Transverse colon (tissue), 4 donors: ENCODE measurements around the gene BEND3. TPM values are rescaled to one million over a fixed set of nuclear protein-coding genes. Genes with fewer than 3 reads are reported as not detected.

ENCODE experiments used
- DNase-seq: peaks from one replicate; pipeline ENCODE4 v3.0.0-alpha.2; 2019
- H3K27ac ChIP-seq, 4 donors: fragments of 200-600 bp; sonication (generic); 2 replicates each; pipeline ENCODE4 v1.5.1; 2016 to 2018; ENCODE audit warnings: inconsistent platforms in 4 of 4
- H3K27me3 ChIP-seq: fragments of 200-600 bp; sonication (generic); 2 replicates; pipeline ENCODE4 v1.5.1; 2017; ENCODE audit warnings: inconsistent platforms
- H3K36me3 ChIP-seq, 4 donors: fragments of 200-600 bp; sonication (generic); 2 replicates each; pipeline ENCODE4 v1.5.1; 2017 to 2019; ENCODE audit warnings: inconsistent platforms in 4 of 4
- H3K4me1 ChIP-seq, 4 donors: fragments of 200-600 bp; sonication (generic); 2 replicates each; pipeline ENCODE4 v1.5.1; 2017 to 2020; ENCODE audit warnings: inconsistent platforms in 4 of 4
- H3K4me3 ChIP-seq, 4 donors: fragments of 200-600 bp; sonication (generic); 1 replicate in 1 of 4; 2 replicates in 3 of 4; pipeline versions ENCODE4 v1.5.1 to v1.6.1; 2017 to 2019; ENCODE audit warnings: inconsistent platforms in 4 of 4
- H3K9me3 ChIP-seq, 2 donors: fragments of 200-600 bp; sonication (generic); 2 replicates each; pipeline ENCODE4 v1.5.1; 2017 to 2019; ENCODE audit warnings: inconsistent platforms in 2 of 2
- EP300 ChIP-seq: sonication (generic); formaldehyde crosslinking; IDR thresholded peaks from one replicate; pipeline ENCODE4 v1.6.1; 2017; ENCODE audit warnings: antibody characterized with exemption, low read depth
- POLR2A ChIP-seq: fragments of 450-650 bp; IDR thresholded peaks from one replicate; pipeline ENCODE4 v1.6.1; 2016; ENCODE audit warnings: antibody characterized with exemption, mild to moderate bottlenecking, moderate library complexity
- POLR2AphosphoS5 ChIP-seq, 3 donors: sonication (generic); formaldehyde crosslinking; IDR thresholded peaks; one replicate each; pipeline ENCODE4 v1.6.1; 2016; ENCODE audit warnings: antibody characterized with exemption in 3 of 3
- WGBS, 2 donors: methylation state at CpG; one replicate each; pipeline ENCODE4 v1.1.5; 2018; ENCODE audit warnings: low coverage in 1 of 2; 5-methylcytosine and 5-hydroxymethylcytosine counted together
- in situ Hi-C, 4 donors: fragments of 200-750 bp; cut with MboI; loops; one replicate each; pipeline versions ENCODE4 v1.15.0 to v1.15.1; 2017; ENCODE audit warnings: low sequenced_read_pairs in 3 of 4, low pct_ligation_motif_present in 1 of 4, low pct_unique_long_range_greater_than_20kb in 1 of 4
- intact Hi-C: fragments of 100-400 bp; cut with DNase I; formaldehyde crosslinking; loops from one replicate; pipeline ENCODE4 v1.15.1; 2023; ENCODE audit warnings: low total_unique reads
- total RNA-seq, 4 donors: library from RNA; depleted of rRNA; stranded (reverse); fragments of >200 nt; gene quantifications; one replicate each; pipeline ENCODE4 v1.1.0, GENCODE V29; 2016
- TF ChIP-seq, protein P1 (sequence below), 5 experiments: fragments of 200-600 bp in 3 of 5; fragments of 450-650 bp in 2 of 5; sonication (generic) in 3 of 5; IDR thresholded peaks; 1 replicate in 2 of 5; 2 replicates in 3 of 5; pipeline ENCODE4 v1.5.1; 2016 to 2017; ENCODE audit warnings: antibody characterized with exemption in 5 of 5, inconsistent platforms in 3 of 5, mild to moderate bottlenecking in 2 of 5, moderate library complexity in 1 of 5

Gene BEND3
- total RNA-seq, 4 donors from 2014 or later: 4.8 to 12.1 (median 5.0) TPM

DNA sequence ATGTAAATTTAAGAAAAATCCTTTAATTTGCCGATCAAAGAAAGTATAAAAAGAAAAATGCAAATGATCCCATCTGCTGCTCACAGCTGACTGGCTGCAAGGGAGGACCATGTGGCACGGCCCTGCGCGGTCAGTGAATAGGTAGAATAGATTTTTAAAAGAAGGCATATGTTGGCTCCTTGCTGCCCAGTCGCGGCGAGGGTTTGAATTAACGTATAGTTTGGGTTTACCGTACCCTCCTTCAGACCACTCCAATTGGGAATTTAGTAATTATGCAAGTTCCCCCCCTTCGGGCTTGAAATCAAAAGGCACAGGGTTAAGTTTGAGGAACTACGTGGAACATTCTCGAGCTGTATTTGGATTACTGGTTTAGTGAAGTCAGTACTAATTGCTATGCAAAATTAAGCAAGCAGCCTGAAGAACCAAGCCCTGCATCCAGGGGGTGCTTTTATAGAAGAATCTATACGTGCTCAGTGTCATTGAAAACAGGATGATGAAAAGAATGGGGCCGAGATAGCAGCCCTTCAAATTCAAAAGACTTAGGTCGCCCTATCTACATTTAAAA, 1.1 kb upstream of the BEND3 start:
- DNase-seq: peak; percentile 63
- in situ Hi-C loops: no loop called here
- intact Hi-C loops: loop anchor here (10.0 kb wide), 1 partner anchor 92 kb away; the partner anchor contains the start of gene MTRES1

DNA sequence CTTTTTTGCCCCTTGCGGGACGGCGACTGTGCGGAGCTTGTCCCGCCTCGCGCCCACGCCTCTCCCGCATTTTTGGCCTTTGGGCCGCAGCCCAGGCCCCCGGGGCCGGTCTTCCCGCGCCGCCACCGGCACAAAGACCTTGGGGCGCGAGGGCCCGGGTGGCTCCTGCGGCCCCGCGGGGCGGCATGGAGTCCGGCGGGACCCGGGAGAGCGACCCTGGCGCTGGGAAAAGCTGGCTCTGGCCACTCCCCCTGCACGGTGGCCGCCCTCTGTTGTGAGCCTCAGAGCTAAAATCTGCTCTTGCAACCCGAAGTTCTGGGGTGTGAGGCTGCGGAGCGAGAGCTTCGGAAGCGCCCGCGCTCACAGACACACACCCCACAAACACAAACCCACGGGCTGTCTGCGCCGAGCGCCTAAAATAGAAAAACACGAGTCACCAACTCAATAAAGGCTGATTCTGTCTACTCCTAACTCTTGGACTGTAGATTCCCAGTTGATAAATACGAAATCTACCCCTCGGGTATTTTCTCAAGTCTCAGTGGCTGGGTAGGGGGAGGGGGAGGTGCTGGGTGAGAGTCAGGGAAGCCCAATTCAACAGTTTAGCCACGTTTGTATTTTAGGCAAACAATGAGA, 496 bp upstream of the BEND3 start:
- peak; percentile 59 for DNase-seq
- H3K4me3 ChIP-seq: peak overlapping the region; percentile 20 to 96 (median 90)
- no peaks in the 10 kb centered on the region for H3K36me3 ChIP-seq
- H3K4me1 ChIP-seq: peaks cover 5 to 21% (median 14%) of the 10 kb centered on the region in 4 donors
- in situ Hi-C loops: no loop called here
- H3K9me3 ChIP-seq: no peaks in the 10 kb centered on the region
- H3K27ac ChIP-seq: peak overlapping the region; percentile 86 to 92 (median 90)
- 0% methylated on average over 3 to 44 of the region's 45 CpGs for WGBS, 2 donors
- H3K27me3 ChIP-seq: peaks cover 18% of the 10 kb centered on the region
- intact Hi-C loops: loop anchor here (10.0 kb wide), 1 partner anchor 91 kb away; the partner anchor contains the start of gene MTRES1
- no peak for TF ChIP-seq EP300
- TF ChIP-seq POLR2A: peak; percentile 36
- TF ChIP-seq, protein P1, sequence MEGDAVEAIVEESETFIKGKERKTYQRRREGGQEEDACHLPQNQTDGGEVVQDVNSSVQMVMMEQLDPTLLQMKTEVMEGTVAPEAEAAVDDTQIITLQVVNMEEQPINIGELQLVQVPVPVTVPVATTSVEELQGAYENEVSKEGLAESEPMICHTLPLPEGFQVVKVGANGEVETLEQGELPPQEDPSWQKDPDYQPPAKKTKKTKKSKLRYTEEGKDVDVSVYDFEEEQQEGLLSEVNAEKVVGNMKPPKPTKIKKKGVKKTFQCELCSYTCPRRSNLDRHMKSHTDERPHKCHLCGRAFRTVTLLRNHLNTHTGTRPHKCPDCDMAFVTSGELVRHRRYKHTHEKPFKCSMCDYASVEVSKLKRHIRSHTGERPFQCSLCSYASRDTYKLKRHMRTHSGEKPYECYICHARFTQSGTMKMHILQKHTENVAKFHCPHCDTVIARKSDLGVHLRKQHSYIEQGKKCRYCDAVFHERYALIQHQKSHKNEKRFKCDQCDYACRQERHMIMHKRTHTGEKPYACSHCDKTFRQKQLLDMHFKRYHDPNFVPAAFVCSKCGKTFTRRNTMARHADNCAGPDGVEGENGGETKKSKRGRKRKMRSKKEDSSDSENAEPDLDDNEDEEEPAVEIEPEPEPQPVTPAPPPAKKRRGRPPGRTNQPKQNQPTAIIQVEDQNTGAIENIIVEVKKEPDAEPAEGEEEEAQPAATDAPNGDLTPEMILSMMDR (IDR thresholded peaks at IDR 0.05): no peak

More for the DNA sequence above, 1.1 kb upstream of the BEND3 start:
- H3K36me3 ChIP-seq: no peaks in the 10 kb centered on the region
- WGBS, 2 donors: 8 to 17% methylated on average over 3 to 15 of the region's 15 CpGs
- peak overlapping the region; percentile 86 to 92 (median 90) for H3K27ac ChIP-seq
- peak overlapping the region in 3 of 4 donors; percentile 85 to 96 (median 94) for H3K4me3 ChIP-seq
- peaks cover 5 to 21% (median 14%) of the 10 kb centered on the region in 4 donors for H3K4me1 ChIP-seq
- TF ChIP-seq, protein P1 (IDR thresholded peaks at IDR 0.05): no peak
- TF ChIP-seq POLR2AphosphoS5 (IDR thresholded peaks at IDR 0.05): no peak
- no peak for TF ChIP-seq EP300
- TF ChIP-seq POLR2A: no peak
- no peaks in the 10 kb centered on the region for H3K9me3 ChIP-seq
- peaks cover 18% of the 10 kb centered on the region for H3K27me3 ChIP-seq

DNA sequence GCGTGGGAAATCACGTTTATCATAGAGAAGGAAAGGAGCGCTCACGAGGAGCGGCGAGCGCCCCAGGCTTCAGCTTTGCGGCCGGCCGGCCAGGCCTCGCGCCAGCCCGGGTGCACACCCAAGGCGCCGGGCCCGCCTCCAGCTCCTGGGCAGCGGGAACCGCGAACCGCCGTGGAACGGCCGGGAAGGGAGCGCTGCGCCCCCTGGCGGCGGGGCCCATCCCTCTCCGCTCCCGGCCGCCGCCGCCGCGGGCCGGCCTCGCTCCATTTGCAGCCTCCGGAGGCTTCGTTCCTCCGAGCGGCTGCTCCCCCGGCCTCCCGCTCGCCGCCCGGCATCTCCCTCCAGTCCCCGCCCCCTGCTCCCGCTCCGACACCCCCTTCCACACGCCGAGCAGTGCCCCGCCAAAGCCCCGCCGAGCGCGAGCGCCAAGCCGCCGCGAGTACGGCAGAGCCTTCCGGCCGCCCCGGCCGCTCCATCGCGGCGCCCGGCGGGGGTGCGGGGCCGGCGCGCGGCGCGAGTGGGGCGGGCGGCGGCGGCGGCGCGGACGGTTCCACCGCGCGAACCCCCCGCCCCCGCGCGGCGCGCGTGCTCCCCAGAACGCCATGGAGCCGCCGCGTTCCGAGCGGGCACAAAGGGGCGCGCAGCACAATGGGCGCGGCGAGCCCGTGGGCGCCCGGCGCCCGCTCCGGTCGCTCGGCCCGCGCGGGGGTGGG, 946 bp downstream of the BEND3 start:
- TF ChIP-seq, protein P1 (IDR thresholded peaks at IDR 0.05): peak; percentile 34 to 94 (median 81)
- TF ChIP-seq EP300 (no peak), POLR2A (peak; percentile 21), POLR2AphosphoS5 (IDR thresholded peaks at IDR 0.05) (peak in 2 of 3 donors; percentile 25 to 37)
- H3K9me3 ChIP-seq: no peaks in the 10 kb centered on the region
- in situ Hi-C loops: no loop called here
- peaks cover 5 to 21% (median 14%) of the 10 kb centered on the region in 4 donors for H3K4me1 ChIP-seq
- 1% methylated on average over 56 of the region's 116 CpGs; no CpG with 5 or more reads in 1 of the 2 donors for WGBS, 2 donors
- peak overlapping the region; percentile 86 to 92 (median 90) for H3K27ac ChIP-seq
- no peaks in the 10 kb centered on the region for H3K36me3 ChIP-seq
- peak overlapping the region; percentile 57 to 96 (median 90) for H3K4me3 ChIP-seq
- peaks cover 18% of the 10 kb centered on the region for H3K27me3 ChIP-seq
- intact Hi-C loops: loop anchor here (10.0 kb wide), 1 partner anchor 90 kb away; the partner anchor contains the start of gene MTRES1
- peak; percentile 89 for DNase-seq

DNA sequence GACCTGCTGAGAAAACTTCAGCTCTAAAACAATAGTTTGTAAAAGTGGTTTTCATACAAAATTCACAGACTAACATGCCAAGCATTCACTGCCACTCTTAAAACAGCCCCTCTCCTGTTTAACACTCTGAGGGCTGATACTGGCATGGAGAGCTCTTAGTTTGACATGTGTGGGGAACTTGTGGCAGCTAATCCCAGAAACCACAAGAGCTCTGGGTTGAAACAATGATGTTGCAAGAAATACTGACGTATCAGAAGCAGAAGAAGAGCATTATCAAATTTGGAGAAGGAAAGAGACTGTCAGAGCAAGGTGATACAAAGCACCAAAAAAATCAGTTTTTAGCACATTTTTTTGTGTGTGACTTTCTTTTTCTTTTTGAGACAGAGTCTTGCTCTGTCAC, 5.1 kb downstream of the BEND3 start:
- 81% methylated on average over 1 of the region's 1 CpG; no CpG with 5 or more reads in 1 of the 2 donors for WGBS, 2 donors
- no peaks in the 10 kb centered on the region for H3K27me3 ChIP-seq
- intact Hi-C loops: loop anchor here (10.0 kb wide), 1 partner anchor 85 kb away; the partner anchor contains the start of gene MTRES1

More for the DNA sequence above, 5.1 kb downstream of the BEND3 start:
- Histone ChIP-seq H3K4me3 (no peak overlapping the region), H3K36me3 (no peaks in the 10 kb centered on the region), H3K4me1 (peaks cover 5 to 8% (median 7%) of the 10 kb centered on the region in 4 donors), H3K27ac (no peak overlapping the region), H3K9me3 (no peaks in the 10 kb centered on the region)
- no peak for DNase-seq
- in situ Hi-C loops: no loop called here
- TF ChIP-seq, protein P1 (IDR thresholded peaks at IDR 0.05): no peak
- TF ChIP-seq POLR2AphosphoS5 (IDR thresholded peaks at IDR 0.05) (no peak), EP300 (no peak), POLR2A (no peak)
